AG09319 (cell line): Measurements from ENCODE around the gene SUPT3H.
"Not testable (repeated sequence)": the region's sequence is repeated elsewhere in the genome, so short reads cannot be mapped to it uniquely, and the experiment has no call there.

Source experiments
- DNase-seq: peaks from one replicate; pipeline ENCODE4 v3.0.0-alpha.2; 2010; ENCODE audit warnings: low read depth; ENCODE audit errors: extremely low read depth
- TF ChIP-seq, protein P1 (sequence below): IDR thresholded peaks from 2 replicates; pipeline ENCODE4 v1.5.1; 2011; ENCODE audit warnings: low read depth, mild to moderate bottlenecking, inconsistent platforms, low read length, moderate library complexity

SUPT3H gene

DNA sequence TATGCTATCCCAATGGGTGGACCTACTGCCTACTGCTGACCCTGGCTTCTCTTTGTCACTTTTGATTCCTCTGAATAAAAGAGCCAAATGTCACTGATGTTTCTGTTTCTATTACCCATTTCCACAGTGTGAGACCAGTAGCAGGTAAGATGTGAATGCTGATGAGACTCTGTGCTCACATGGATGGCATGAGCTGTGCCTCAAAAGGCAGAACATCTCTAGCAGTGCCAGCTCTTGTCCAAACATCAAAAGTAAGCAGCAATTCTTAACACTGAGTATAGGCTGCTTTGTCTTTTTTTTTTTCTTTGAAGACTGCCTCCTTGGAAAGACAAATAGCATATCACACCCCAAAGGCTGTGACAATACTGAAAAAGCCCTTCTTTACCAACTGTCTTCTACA is 508.8 kb downstream of the SUPT3H start:
- no peak for DNase-seq
- TF ChIP-seq, protein P1, sequence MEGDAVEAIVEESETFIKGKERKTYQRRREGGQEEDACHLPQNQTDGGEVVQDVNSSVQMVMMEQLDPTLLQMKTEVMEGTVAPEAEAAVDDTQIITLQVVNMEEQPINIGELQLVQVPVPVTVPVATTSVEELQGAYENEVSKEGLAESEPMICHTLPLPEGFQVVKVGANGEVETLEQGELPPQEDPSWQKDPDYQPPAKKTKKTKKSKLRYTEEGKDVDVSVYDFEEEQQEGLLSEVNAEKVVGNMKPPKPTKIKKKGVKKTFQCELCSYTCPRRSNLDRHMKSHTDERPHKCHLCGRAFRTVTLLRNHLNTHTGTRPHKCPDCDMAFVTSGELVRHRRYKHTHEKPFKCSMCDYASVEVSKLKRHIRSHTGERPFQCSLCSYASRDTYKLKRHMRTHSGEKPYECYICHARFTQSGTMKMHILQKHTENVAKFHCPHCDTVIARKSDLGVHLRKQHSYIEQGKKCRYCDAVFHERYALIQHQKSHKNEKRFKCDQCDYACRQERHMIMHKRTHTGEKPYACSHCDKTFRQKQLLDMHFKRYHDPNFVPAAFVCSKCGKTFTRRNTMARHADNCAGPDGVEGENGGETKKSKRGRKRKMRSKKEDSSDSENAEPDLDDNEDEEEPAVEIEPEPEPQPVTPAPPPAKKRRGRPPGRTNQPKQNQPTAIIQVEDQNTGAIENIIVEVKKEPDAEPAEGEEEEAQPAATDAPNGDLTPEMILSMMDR = no peak

DNA sequence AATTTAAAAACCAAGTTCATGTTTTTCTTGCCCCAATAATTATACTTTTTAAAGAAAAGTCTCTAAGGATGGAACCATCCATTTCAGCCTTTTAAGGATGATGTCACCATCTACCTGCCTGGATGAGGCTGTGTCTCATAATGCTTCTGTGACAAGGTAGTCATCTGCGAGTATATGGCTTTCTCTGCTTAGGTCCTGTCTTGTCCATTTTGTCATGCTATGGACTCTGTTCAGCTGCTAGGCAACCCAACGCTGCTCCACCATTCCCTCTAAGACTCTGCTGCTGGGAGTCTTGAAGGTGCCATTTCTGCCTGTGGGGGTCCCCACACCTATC is 509.4 kb downstream of the SUPT3H start:
- DNase-seq = no peak
- TF ChIP-seq, protein P1 = no peak

DNA sequence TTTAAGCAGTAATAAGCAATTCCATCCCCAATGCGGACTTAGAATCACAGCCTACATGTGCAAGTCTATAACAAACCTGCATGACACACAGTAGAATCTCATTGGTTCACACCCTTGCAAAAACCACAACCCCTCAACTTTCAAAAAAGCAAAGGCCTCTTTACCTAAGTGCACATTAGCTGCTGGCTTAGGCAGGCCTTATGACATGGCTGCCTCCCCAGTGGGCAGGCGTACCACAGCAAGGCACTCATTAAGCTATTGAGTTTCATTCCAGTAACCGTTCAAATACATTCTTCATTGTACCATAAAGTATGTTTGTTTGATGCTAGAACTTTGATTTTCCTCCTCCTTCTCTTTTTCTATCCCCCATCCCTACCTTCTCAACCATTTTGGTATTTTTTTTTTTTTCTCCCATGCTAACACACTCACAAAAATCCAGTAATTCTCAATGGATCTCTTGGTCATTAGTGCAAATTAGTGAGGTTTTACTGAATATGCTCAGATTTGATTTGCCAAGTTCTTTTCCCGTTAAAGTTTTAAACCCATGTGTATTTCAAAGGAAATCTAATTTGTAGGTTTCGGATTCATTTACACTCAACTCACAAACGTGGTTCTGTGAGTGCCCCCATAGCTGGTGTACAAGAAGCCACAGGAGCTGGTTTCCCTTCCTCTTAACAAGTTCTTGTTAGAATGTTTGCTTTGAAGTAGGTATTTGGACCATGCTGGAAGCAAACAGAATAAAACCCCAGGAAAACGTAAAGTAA is 510.0 kb downstream of the SUPT3H start:
- DNase-seq = no peak
- TF ChIP-seq, protein P1 = no peak

DNA sequence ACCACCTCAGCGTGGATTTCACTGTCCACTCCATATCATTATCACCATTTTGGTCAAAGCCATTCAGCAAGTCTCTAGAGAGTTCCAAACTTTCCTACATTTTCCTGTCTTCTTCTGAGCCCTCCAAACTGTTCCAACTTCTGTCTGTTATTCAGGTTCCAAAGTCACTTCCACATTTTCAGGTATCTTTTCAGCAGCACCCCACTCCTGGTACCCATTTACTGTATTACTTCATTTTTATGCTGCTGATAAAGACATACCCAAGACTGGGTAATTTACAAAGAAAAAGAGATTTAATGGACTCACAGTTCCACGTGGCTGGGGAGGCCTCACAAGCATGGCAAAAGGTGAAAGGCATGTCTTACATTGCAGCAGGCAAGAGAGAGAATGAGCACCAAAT is 512.5 kb downstream of the SUPT3H start:
- DNase-seq = not testable (repeated sequence)

DNA sequence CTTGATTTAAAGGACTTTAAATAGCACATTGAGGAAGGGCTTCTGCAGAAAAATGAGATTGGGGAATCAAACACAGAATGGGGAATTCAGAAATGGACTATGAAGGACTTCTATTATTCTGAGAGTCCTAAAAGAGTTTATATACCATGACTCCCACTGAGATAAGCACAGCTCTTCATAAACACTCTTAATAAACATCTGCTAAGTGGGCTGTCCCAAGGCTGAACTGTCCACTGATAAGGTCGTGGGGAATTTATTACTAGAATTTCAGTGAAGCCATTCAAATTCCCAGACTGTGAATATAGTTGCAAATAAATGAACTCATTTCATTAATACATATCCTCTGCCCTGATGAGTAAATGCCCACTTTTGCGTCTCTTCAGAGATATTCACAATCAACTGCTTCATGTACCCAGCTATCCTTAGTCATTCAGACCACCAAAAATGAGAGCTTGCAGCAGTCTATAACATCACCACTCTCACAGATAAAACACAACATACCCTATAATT is 517.8 kb downstream of the SUPT3H start:
- no peak for DNase-seq
- TF ChIP-seq, protein P1 = no peak

GRCh38 chr6:44858998-44859397 is 518.7 kb downstream of the SUPT3H start:
- TF ChIP-seq, protein P1 = no peak
- no peak for DNase-seq

GRCh38 chr6:44856479-44856878 is 521.3 kb downstream of the SUPT3H start:
- TF ChIP-seq, protein P1 = no peak
- no peak for DNase-seq
